ENCODE measurements around the gene COA3.

Gene COA3

GRCh38 chr17:42798383-42799380 is at the start of gene COA3, which contains the start of gene CNTD1:
TSS of gene COA3 (minus strand) at chr17:42798704. CDS start at chr17:42798681, 23 bp downstream.
TSS of gene CNTD1 (plus strand) at chr17:42798861. CDS start at chr17:42799068, 207 bp downstream.
- peak within 1 kb of the TSS; percentile 93 for H3K27ac ChIP-seq (ENCODE audit: low read length)
- H3K9me3 ChIP-seq (ENCODE audit: control insufficient read depth in 1 of 2, low read length in 2 of 2) = no peaks in the 10 kb centered on the region
- peaks cover 0 to 8% of the 10 kb centered on the region in 2 donors for H3K36me3 ChIP-seq (ENCODE audit: control insufficient read depth in 1 of 2, insufficient read depth in 2 of 2, low read length in 2 of 2)
- peaks cover 4 to 14% of the 10 kb centered on the region in 2 donors for H3K4me1 ChIP-seq (ENCODE audit: control insufficient read depth in 1 of 2, insufficient read depth in 2 of 2, low read length in 2 of 2)
- peak within 1 kb of the TSS; percentile 91 to 93 for H3K4me3 ChIP-seq (ENCODE audit: low read depth in 1 of 2, low read length in 2 of 2)
- H3K27me3 ChIP-seq (ENCODE audit: low read depth, low read length) = no peaks in the 10 kb centered on the region

GRCh38 chr17:42848093-42848492 is 49.6 kb upstream of the COA3 start:
- Histone ChIP-seq H3K4me3 (ENCODE audit: low read depth in 1 of 2, low read length in 2 of 2) (no peak overlapping the region), H3K4me1 (ENCODE audit: control insufficient read depth in 1 of 2, insufficient read depth in 2 of 2, low read length in 2 of 2) (peaks cover 0 to 12% of the 10 kb centered on the region in 2 donors), H3K27me3 (ENCODE audit: low read depth, low read length) (no peaks in the 10 kb centered on the region), H3K27ac (ENCODE audit: low read length) (no peak overlapping the region), H3K9me3 (ENCODE audit: control insufficient read depth in 1 of 2, low read length in 2 of 2) (no peaks in the 10 kb centered on the region), H3K36me3 (ENCODE audit: control insufficient read depth in 1 of 2, insufficient read depth in 2 of 2, low read length in 2 of 2) (peaks cover 20 to 25% of the 10 kb centered on the region in 2 donors)

GRCh38 chr17:42846594-42847280 is 48.2 kb upstream of the COA3 start:
- Histone ChIP-seq H3K27ac (ENCODE audit: low read length) (peak overlapping the region; percentile 49), H3K9me3 (ENCODE audit: control insufficient read depth in 1 of 2, low read length in 2 of 2) (no peaks in the 10 kb centered on the region), H3K4me3 (ENCODE audit: low read depth in 1 of 2, low read length in 2 of 2) (no peak overlapping the region), H3K36me3 (ENCODE audit: control insufficient read depth in 1 of 2, insufficient read depth in 2 of 2, low read length in 2 of 2) (peaks cover 33 to 38% of the 10 kb centered on the region in 2 donors), H3K4me1 (ENCODE audit: control insufficient read depth in 1 of 2, insufficient read depth in 2 of 2, low read length in 2 of 2) (peaks cover 0 to 12% of the 10 kb centered on the region in 2 donors), H3K27me3 (ENCODE audit: low read depth, low read length) (no peaks in the 10 kb centered on the region)

DNA sequence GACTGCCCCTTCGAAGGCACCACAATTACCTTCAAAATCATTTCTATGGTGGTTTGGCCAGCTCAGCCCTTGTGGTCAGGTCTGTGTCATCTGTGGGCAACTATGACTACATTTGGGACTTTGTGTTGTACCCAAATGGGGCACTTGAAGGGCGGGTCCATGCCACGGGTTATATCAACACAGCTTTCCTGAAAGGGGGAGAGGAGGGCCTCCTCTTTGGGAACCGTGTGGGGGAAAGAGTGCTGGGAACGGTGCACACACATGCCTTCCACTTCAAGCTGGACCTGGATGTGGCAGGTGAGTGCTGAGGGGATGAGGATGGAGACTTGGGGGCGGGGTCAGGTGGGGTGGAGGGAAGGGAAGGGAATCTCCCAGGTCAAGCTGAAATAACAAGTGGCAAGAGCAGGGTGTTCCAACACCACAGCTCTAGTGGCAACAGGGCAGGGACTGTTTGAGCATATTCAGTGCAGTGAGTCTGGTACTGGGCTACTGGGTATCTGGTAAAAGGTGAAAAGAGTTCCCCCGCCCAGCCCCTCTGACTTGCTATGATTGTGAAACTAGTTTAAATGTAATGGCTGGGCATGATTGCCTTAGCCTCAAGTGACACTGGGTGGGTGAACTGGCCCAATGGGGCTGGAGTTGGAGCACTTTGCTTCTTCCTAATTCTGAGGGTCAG is 47.6 kb upstream of the COA3 start:
- H3K4me1 ChIP-seq (ENCODE audit: control insufficient read depth in 1 of 2, insufficient read depth in 2 of 2, low read length in 2 of 2) = peaks cover 0 to 12% of the 10 kb centered on the region in 2 donors

GRCh38 chr17:42845556-42845917 is 47.0 kb upstream of the COA3 start:
- peaks cover 0 to 12% of the 10 kb centered on the region in 2 donors for H3K4me1 ChIP-seq (ENCODE audit: control insufficient read depth in 1 of 2, insufficient read depth in 2 of 2, low read length in 2 of 2)
- H3K27me3 ChIP-seq (ENCODE audit: low read depth, low read length) = no peaks in the 10 kb centered on the region
- H3K27ac ChIP-seq (ENCODE audit: low read length) = no peak overlapping the region
- H3K9me3 ChIP-seq (ENCODE audit: control insufficient read depth in 1 of 2, low read length in 2 of 2) = no peaks in the 10 kb centered on the region
- peaks cover 41 to 45% of the 10 kb centered on the region in 2 donors for H3K36me3 ChIP-seq (ENCODE audit: control insufficient read depth in 1 of 2, insufficient read depth in 2 of 2, low read length in 2 of 2)
- H3K4me3 ChIP-seq (ENCODE audit: low read depth in 1 of 2, low read length in 2 of 2) = no peak overlapping the region

More for the DNA sequence above, 47.6 kb upstream of the COA3 start:
- peak overlapping the region; percentile 49 for H3K27ac ChIP-seq (ENCODE audit: low read length)
- H3K9me3 ChIP-seq (ENCODE audit: control insufficient read depth in 1 of 2, low read length in 2 of 2) = no peaks in the 10 kb centered on the region
- no peaks in the 10 kb centered on the region for H3K27me3 ChIP-seq (ENCODE audit: low read depth, low read length)
- H3K4me3 ChIP-seq (ENCODE audit: low read depth in 1 of 2, low read length in 2 of 2) = no peak overlapping the region
- H3K36me3 ChIP-seq (ENCODE audit: control insufficient read depth in 1 of 2, insufficient read depth in 2 of 2, low read length in 2 of 2) = peaks cover 40 to 45% of the 10 kb centered on the region in 2 donors

DNA sequence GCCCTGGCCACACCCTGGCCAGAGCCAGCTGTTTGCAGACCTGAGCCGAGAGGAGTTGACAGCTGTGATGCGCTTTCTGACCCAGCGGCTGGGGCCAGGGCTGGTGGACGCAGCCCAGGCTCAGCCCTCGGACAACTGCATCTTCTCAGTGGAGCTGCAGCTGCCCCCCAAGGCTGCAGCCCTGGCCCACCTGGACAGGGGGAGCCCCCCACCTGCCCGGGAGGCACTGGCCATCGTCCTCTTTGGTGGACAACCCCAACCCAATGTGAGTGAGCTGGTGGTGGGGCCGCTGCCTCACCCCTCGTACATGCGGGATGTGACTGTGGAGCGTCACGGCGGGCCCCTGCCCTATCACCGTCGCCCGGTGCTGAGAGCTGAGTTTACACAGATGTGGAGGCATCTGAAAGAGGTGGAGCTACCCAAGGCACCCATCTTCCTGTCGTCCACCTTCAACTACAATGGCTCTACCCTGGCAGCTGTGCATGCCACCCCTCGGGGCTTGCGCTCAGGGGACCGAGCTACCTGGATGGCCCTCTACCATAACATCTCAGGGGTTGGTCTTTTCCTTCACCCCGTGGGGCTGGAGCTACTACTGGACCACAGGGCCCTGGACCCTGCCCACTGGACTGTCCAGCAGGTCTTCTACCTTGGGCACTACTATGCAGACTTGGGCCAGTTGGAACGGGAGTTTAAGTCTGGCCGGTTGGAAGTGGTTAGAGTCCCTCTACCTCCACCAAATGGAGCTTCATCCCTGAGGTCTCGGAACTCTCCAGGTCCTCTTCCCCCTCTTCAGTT is 46.5 kb upstream of the COA3 start:
- Histone ChIP-seq H3K36me3 (ENCODE audit: control insufficient read depth in 1 of 2, insufficient read depth in 2 of 2, low read length in 2 of 2) (peaks cover 42 to 45% of the 10 kb centered on the region in 2 donors), H3K9me3 (ENCODE audit: control insufficient read depth in 1 of 2, low read length in 2 of 2) (no peaks in the 10 kb centered on the region), H3K27ac (ENCODE audit: low read length) (no peak overlapping the region), H3K4me3 (ENCODE audit: low read depth in 1 of 2, low read length in 2 of 2) (no peak overlapping the region), H3K27me3 (ENCODE audit: low read depth, low read length) (no peaks in the 10 kb centered on the region), H3K4me1 (ENCODE audit: control insufficient read depth in 1 of 2, insufficient read depth in 2 of 2, low read length in 2 of 2) (peaks cover 0 to 9% of the 10 kb centered on the region in 2 donors)

DNA sequence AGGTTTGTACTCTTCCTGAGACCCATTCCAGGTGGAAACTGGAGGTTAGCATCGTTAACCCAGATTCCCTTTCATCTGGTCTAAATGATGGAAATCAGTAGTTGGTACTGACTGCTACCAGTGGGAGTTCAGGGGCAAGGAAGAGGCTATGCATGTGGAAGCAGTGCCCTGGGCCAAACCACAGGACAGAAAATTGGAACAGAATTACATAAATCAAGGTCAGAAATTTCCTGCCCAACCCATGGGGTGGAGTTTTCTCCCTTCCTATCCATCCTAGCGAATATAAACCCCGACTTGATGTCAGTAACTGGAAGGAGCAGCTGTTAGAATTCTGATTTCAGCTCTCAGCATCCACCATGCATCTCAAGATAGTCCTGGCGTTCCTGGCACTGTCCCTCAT is 45.8 kb upstream of the COA3 start, which contains the start of gene AOC2:
Gene AOC2 (plus strand): TSS at position 310 of the 400 bp plus-strand sequence. CDS start 47 bp downstream, at position 357.
- H3K4me1 ChIP-seq (ENCODE audit: control insufficient read depth in 1 of 2, insufficient read depth in 2 of 2, low read length in 2 of 2) = peaks cover 0 to 2% of the 10 kb centered on the region in 2 donors
- no peak within 1 kb of the TSS for H3K4me3 ChIP-seq (ENCODE audit: low read depth in 1 of 2, low read length in 2 of 2)
- H3K36me3 ChIP-seq (ENCODE audit: control insufficient read depth in 1 of 2, insufficient read depth in 2 of 2, low read length in 2 of 2) = peaks cover 45 to 50% of the 10 kb centered on the region in 2 donors

DNA sequence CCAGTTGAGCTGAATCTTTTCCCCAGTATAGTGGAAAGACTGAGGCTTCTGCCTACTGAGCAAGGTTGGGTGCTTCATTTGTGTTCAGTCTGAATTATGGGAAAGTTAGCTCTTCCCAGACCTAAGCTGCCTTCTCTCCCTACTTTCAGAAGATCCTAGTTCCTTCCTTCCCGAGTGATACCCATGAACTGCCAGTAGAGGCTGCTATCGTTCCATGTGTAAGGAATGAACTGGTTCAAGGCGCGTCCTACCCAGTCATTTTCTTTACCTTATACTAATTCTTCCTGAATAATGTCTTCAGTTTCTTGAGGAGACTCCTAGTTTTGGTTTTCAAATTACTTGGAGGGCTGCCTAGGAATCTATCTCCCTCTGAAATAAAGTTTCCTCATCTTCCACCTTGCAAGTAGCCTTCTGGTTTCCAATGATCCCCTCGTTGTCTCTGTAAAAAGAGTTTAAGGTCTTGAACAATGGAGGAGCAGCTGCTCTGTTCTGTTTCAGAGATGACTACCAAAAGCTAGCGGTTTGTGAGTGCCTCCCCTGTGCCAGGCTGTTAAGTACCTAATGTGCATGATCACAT is 44.9 kb upstream of the COA3 start:
- no peak overlapping the region for H3K4me3 ChIP-seq (ENCODE audit: low read depth in 1 of 2, low read length in 2 of 2)
- no peaks in the 10 kb centered on the region for H3K4me1 ChIP-seq (ENCODE audit: control insufficient read depth in 1 of 2, insufficient read depth in 2 of 2, low read length in 2 of 2)
- H3K9me3 ChIP-seq (ENCODE audit: control insufficient read depth in 1 of 2, low read length in 2 of 2) = no peaks in the 10 kb centered on the region
- no peak overlapping the region for H3K27ac ChIP-seq (ENCODE audit: low read length)
- no peaks in the 10 kb centered on the region for H3K27me3 ChIP-seq (ENCODE audit: low read depth, low read length)
- peaks cover 53 to 58% of the 10 kb centered on the region in 2 donors for H3K36me3 ChIP-seq (ENCODE audit: control insufficient read depth in 1 of 2, insufficient read depth in 2 of 2, low read length in 2 of 2)

More for the DNA sequence above, 45.8 kb upstream of the COA3 start, which contains the start of gene AOC2:
- H3K27ac ChIP-seq (ENCODE audit: low read length) = no peak within 1 kb of the TSS
- H3K27me3 ChIP-seq (ENCODE audit: low read depth, low read length) = no peaks in the 10 kb centered on the region
- H3K9me3 ChIP-seq (ENCODE audit: control insufficient read depth in 1 of 2, low read length in 2 of 2) = no peaks in the 10 kb centered on the region

DNA sequence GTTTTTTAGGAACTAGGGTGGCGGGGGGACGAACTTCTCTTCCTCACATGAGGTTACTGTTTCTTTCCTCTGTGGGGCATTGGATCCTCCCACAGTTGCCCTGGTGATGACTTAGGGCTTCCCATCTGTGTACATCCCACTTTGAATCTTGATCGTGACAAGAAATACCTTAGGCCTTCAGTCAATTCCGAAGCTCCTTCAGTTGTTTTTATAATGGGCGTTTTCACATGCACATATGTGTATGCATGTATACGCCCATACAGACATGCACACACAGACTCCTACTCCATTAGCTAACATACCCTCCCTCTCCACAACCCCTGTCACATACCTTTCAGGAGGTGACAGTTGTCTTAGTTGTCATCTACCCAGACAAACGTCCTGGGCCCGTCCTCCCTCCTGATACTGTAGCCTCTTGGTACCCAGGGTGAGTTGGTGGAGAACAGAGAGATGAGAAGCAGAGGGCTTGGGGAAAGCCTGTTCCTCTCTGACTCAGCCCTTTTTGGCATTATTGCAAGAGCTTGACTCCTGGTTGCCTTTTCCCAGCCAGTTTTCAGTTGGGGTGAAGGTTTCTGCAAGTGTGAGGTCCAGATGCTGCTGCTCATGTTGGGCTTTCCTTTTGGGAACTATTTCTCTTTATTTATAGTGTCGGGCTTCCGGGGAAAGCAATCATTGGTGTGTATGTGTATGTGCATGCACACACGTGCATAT is 43.6 kb upstream of the COA3 start:
- Histone ChIP-seq H3K9me3 (ENCODE audit: control insufficient read depth in 1 of 2, low read length in 2 of 2) (no peaks in the 10 kb centered on the region), H3K4me1 (ENCODE audit: control insufficient read depth in 1 of 2, insufficient read depth in 2 of 2, low read length in 2 of 2) (no peaks in the 10 kb centered on the region), H3K27ac (ENCODE audit: low read length) (no peak overlapping the region), H3K27me3 (ENCODE audit: low read depth, low read length) (no peaks in the 10 kb centered on the region), H3K4me3 (ENCODE audit: low read depth in 1 of 2, low read length in 2 of 2) (no peak overlapping the region), H3K36me3 (ENCODE audit: control insufficient read depth in 1 of 2, insufficient read depth in 2 of 2, low read length in 2 of 2) (peaks cover 61 to 70% of the 10 kb centered on the region in 2 donors)
